Brain microvascular endothelial cell (primary cell): Measurements from ENCODE around the gene AK5.

ENCODE experiments used
- DNase-seq: peaks from one replicate; pipeline ENCODE4 v3.0.0-alpha.2; 2020
- H3K27ac ChIP-seq: fragments of 250-450 bp; sonication (Bioruptor Pico); 2 replicates; pipeline ENCODE4 v1.5.1; 2020; ENCODE audit warnings: mild to moderate bottlenecking, moderate library complexity
- H3K27me3 ChIP-seq: fragments of 250-450 bp; sonication (Bioruptor Pico); replicated peaks from 2 replicates; pipeline ENCODE4 v1.5.1; 2020; ENCODE audit warnings: mild to moderate bottlenecking
- H3K36me3 ChIP-seq: fragments of 250-450 bp; sonication (Bioruptor Pico); replicated peaks from 2 replicates; pipeline ENCODE4 v1.5.1; 2020; ENCODE audit warnings: mild to moderate bottlenecking
- H3K4me3 ChIP-seq: 2 replicates; pipeline ENCODE4 v1.5.1; 2011; ENCODE audit warnings: low read depth, mild to moderate bottlenecking, control low read depth, low read length, moderate library complexity
- CTCF ChIP-seq: IDR thresholded peaks from 2 replicates; pipeline ENCODE4 v1.5.1; 2011; ENCODE audit warnings: low read depth, mild to moderate bottlenecking, moderate library complexity, low read length, control low read depth, inconsistent platforms; ENCODE audit errors: missing control alignments
- in situ Hi-C: cut with HindIII; loops from 2 replicates; pipeline ENCODE4 v1.10.0; 2017; ENCODE audit warnings: low sequenced_read_pairs, low pct_ligation_motif_present

The AK5 gene

DNA sequence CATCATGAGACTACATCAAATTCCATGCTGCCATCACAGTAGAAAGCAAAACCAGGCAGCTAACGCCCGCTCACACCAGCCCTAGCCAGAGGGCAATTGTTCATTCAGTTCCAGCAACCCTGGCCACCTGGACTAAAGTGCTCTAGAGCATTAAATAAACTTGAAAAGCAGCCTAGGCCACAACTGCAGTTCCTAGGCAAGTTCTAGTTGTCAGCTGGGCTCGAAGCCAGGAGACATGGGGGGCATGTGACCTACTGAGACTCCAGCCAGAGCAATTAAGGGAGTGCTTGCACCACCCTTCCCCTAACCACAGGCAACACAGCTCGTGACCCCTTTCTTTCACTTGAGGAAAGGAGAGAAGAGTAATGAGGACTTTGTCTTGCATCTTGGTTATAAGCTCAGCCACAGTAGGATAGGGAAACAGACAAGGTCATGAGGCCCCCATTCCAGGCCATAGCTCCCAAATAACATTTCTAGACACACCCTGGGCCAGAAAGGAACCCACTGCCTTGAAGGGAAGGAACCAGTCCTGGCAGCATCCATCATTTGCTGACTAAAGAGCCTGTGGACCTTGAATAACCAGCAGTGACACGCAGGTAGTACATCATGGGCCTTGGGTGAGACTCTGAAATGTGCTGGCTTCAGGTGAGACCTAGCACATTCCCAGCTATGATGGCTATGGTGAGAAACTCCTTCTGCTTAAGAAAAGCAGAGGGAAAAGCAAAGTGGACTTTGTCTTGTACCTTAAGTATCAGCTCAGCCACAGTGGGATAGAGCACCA, 323.6 kb downstream of the AK5 start:
- Histone ChIP-seq H3K27ac (no peak overlapping the region), H3K4me3 (no peak overlapping the region), H3K27me3 (no peaks in the 10 kb centered on the region), H3K36me3 (no peaks in the 10 kb centered on the region)
- TF ChIP-seq CTCF: no peak
- in situ Hi-C loops: no loop called here
- DNase-seq: peak; percentile 24

- no peak for DNase-seq
- no peak for TF ChIP-seq CTCF
- in situ Hi-C loops: no loop called here
- Histone ChIP-seq H3K27me3 (no peaks in the 10 kb centered on the region), H3K27ac (no peak overlapping the region), H3K36me3 (no peaks in the 10 kb centered on the region), H3K4me3 (no peak overlapping the region)
Observed at GRCh38 chr1:77608893-77609292, 327.1 kb downstream of the AK5 start.
